AG20443 (cell line): ENCODE measurements around the gene NLRP10.
"Not testable (repeated sequence)": the region's sequence is repeated elsewhere in the genome, so short reads cannot be mapped to it uniquely, and the experiment has no call there.

Experiments used
- DNase-seq: peaks from one replicate; pipeline ENCODE4 v3.0.0; 2012; ENCODE audit warnings: low spot score, mixed read lengths

NLRP10 gene, protein sequence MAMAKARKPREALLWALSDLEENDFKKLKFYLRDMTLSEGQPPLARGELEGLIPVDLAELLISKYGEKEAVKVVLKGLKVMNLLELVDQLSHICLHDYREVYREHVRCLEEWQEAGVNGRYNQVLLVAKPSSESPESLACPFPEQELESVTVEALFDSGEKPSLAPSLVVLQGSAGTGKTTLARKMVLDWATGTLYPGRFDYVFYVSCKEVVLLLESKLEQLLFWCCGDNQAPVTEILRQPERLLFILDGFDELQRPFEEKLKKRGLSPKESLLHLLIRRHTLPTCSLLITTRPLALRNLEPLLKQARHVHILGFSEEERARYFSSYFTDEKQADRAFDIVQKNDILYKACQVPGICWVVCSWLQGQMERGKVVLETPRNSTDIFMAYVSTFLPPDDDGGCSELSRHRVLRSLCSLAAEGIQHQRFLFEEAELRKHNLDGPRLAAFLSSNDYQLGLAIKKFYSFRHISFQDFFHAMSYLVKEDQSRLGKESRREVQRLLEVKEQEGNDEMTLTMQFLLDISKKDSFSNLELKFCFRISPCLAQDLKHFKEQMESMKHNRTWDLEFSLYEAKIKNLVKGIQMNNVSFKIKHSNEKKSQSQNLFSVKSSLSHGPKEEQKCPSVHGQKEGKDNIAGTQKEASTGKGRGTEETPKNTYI

DNA sequence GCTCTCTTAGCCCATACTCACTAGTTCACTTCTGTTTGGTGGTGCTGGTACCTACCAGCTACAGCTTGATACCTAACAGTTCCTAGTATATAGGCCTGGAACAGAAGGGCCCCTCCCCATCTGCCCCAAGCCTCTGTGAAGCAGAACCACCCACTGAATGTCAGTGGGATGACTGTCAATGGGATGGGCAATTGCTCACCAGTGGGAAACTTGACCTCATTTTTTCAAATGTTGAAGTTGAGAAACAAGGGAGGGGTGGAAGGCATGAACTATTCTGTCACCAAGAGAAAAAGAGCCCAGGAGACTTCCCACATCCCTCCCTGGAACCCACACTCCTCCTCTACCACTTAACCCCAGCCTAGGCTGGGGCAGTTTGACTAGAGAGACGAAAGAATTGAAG is at the start of gene NLRP10:
Gene NLRP10, minus strand, starts transcription at position 62 of the 400 bp plus-strand sequence. CDS start 1,952 bp downstream, outside the sequence.
- DNase-seq = peak; percentile 89

DNA sequence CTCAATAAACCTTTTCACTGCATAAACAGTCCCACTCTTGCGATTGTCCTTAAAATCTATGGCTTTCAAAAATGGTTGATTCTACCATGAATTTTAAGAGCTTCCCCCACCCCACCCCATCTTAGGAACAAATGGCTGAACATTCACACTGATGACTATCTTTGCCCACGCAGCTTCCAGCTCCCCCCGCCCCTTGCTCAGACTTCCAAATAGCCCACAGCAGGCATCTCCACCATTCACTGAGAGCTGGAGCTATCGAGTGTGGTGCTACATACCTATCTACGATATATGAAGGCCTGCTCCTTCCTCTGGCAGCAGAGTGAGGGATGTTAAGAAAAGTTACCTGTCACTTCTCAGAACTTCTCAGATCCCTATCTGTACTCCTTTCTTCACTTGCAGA is 48.6 kb upstream of the NLRP10 start:
- no peak for DNase-seq

DNA sequence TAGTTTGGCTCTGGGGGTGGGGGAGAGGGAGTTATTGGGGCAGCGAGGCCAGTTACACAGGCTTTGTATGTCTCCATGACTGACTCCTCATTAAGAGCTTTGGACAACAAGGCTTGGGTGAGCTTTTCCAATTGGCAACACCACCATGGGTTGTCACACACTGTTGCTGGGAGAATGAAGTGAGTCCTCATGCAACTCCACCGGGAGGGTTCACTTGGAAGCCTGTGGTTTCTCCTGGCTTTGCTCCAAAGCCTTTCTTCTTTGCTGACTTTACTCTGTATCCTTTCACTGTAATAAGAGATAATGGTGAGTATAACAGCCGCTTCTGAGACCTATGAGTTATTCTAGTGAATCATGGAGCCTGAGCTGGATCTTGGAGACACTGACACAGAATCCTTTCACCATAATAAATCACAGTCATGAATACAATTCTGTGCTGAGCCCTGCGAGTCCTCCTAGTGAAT is 46.8 kb upstream of the NLRP10 start:
- peak; percentile 72 for DNase-seq

DNA sequence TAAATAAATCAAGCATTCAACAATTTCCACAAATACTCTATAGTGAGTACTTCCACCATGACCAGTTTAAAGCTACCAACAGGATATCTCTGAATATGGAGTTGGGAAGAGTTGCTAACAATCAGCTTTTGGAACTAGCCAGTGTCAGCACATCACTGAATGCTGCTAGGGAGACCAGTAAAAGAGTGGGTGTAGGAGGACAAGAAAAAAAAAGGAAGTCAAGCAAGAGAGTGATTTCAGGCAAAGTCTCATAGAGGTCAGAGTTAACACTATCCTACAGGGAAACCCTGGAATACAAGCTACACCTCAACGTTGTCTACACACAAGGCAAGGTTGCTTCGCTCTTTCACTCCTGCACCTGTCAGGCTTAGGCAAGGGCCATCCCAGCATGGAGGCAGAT is 46.1 kb upstream of the NLRP10 start:
- no peak for DNase-seq

DNA sequence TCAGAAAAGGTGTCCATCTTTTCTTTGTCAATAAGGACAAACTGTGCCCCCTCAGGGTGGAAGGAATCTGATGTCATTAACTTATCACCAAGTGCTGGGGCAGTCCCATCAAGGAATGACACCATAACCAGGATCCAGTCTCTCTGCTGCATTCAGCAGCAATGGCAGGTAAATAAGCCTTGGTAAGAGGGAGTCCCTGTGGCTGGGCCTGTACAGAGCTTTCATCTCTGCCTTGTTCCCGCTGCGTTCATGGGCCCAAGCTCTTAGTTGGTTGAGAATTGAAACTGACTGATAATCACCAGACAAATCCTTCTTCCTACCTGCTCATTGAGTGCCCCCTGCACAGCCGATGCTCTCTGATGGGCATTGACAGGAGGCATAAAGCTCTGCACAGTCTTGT is 44.6 kb upstream of the NLRP10 start:
- DNase-seq = no peak

DNA sequence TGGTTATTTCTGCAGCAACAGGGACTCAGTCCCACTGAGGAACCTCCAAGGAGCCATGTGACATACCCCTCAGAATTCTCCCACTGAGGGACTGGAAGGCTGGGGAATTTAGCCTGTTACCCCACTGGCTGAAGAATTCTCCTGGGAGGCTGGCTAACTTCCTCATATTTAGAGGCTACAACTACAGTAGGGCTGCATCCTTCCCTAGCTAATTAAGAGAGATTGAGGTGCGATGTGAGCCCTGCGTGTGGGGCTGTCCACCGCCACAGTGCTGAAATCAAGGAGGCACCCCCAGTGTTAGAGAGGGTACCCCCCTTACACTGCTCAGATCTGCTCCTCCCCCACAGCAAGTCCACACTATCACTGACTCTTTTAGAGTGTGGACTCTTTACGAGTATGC is 43.0 kb upstream of the NLRP10 start:
- no peak for DNase-seq

DNA sequence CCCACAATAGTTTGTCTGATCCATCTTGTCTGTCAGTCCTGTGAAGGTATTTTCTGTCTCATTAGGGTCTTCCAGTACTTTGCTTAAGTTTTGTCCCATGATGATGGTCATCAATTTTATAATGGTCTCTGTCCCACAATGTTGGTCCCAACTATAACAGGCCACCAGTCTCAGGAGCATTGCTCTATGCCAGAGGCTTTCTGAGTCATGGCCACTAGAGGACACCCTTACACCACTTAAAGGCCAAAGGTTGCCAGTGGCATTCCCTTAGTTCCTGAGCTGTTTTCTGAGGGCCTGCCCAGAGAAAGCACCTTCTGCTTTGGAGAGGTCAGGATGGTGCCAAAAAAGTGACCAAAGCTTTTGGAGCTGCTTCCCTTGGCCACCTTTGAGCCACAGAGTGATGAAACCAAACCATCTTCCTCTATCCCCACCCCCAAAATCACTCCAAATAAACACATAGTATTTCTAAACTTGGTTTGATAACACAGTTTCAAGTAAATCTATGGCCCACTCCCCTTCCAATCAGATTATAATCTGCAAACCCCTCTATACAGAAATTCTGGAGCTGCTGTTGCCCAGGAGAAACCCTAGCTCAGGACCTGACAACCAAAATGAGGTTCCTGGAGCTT is 41.2 kb upstream of the NLRP10 start:
- peak; percentile 84 for DNase-seq

DNA sequence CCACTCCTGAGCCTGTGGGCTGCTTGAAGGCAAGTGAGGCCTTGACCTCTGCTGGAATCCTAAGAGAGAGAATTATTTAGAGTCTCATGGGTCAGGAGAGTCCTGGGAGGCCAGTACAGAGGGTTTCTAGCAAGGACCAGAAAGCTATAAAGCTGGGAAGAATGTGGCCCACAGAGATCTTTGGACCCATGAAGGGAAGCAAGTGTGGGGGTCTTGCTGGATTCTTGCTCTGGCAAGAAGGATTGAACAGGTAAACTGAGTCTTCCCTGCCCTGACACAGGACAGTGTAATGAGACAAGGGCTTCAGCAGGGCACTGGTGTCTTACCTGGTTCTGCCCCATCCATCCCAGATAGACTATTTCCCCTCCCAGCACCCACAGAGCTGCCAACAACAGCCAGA is 40.3 kb upstream of the NLRP10 start:
- no peak for DNase-seq

DNA sequence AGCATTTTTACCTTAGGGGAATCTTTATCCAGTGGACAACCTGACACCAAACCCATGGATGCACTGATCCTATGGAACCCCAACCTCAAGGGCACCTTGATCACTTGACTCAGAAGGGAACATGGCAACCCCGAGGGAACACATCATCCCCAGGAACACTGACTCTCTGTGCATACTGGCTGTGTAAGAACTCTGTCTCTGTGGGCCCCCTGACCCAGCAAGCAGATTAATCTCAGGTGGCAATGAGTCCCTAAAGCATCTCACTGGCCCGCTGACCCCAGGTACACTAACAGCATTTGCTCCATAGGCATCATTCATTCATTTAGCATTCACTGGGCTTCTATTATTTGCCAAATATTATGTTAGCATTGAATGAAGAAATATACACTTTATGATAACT is 38.8 kb upstream of the NLRP10 start:
- no peak for DNase-seq

DNA sequence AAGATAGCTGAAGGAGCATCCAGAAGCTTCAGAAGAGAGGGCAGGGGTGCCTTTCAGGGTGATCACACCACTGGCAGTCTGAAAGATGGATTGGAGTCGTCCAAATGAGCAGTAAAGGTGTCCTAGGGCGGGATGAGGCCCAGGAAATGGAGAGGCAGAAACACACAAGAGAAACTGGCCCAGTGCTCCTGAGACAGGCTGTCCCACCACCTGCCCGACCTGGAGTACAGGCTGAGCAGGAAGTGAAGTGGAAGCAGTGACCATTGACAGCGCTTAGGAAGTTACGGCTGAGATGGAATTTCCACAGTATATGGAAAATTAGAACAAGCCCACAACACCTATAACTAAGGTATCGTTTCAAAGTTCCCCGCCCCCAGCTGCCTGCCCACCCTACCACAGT is 37.9 kb upstream of the NLRP10 start:
- DNase-seq = no peak

DNA sequence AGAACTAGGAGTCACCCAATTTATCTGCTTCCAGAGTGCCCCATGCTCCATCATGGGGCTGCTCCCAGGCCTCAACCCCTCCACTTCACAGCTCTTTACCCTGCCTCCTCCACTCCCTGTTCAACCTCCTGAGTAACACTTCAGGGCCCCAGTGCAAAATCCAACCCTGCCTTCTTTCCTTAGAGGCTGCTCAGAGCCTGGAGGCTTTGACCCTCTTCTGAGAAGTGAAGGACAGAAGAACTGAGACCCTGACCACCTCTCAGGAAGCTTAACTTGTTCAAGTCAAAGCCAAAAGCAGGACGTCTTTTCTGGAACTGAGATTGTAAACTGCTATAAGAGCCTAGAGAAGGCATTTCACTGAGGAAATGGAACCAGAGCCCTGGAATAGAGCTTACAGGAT is 37.4 kb upstream of the NLRP10 start:
- DNase-seq = no peak

DNA sequence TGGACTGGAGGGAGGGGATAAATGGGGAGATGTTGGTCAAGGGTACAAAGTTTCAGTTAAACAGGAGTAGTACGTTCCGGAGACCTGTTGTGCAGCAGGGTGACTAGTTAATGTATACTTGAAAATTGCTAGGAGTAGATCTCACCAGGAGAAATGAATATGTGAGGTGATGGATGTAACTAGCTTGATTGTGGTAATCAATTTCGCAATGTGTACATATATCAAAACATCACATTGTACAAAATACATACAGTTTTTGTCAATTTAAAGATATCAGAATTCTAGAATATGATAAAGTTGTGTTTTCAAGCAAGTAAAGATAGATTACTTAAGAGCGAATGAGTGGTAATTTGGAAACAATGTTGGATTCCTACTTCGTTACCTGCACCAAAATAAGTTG is 35.1 kb upstream of the NLRP10 start:
- no peak for DNase-seq

DNA sequence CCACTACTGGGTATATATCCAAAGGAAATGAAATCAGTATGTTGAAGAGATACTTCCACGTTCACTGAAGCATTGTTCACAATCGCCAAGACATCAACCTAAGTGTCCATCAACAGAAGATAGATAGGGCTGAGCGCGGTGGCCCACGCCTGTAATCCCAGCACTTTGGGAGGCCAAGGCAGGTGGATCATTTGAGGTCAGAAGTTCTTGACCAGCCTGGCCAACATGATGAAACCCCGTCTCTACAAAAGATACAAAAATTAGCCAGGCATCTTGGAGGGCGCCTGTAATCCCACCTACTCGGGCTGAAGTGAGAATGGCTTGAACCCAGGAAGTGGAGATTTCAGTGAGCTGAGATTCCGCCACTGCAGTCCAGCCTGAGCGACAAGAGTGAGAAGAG is 34.5 kb upstream of the NLRP10 start:
- no peak for DNase-seq

DNA sequence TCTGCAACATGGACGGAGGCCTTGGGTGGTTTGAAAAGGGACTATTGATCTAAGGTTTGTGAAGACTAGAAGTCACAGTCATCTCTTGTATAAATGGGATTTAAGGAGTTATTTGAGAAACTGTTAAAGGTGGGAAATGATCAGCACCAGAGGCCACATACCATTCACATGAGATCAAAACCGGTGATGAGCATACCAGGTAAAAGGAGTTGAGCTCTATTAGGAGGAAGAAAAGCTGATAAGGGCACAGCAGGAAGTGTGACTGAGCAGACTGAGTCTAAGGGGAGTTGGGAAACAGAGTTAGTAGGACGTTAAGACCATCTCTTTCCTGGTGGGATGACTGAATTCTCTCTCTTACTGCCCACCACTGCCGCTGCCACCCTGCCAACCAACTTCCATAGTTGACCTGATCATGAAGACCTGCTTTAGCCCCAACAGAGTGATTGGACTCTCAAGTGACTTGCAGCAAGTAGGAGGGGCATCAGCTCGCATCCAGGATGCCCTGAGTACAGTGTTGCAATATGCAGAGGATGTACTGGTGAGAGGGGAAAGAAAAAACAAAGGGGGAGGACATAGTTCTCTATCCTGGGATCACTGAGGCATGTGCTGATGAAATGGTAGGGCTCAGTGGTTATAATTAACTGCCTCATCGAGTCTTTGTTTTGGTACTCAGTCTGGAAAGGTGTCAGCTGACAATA is 29.5 kb upstream of the NLRP10 start:
- DNase-seq = no peak

DNA sequence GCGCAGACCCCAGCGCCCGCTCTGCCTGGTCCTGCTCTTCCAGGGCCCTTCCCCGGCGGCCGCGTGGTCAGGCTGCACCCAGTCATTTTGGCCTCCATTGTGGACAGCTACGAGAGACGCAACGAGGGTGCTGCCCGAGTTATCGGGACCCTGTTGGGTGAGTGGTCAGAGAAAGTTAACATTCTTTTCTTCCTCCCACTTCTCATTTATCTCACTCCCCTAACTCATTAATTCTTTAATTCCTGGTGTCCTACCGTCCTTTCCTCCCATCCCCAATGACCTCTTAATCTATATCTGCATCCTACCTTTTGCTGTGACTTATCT is 22.3 kb upstream of the NLRP10 start:
- DNase-seq = not testable (repeated sequence)

DNA sequence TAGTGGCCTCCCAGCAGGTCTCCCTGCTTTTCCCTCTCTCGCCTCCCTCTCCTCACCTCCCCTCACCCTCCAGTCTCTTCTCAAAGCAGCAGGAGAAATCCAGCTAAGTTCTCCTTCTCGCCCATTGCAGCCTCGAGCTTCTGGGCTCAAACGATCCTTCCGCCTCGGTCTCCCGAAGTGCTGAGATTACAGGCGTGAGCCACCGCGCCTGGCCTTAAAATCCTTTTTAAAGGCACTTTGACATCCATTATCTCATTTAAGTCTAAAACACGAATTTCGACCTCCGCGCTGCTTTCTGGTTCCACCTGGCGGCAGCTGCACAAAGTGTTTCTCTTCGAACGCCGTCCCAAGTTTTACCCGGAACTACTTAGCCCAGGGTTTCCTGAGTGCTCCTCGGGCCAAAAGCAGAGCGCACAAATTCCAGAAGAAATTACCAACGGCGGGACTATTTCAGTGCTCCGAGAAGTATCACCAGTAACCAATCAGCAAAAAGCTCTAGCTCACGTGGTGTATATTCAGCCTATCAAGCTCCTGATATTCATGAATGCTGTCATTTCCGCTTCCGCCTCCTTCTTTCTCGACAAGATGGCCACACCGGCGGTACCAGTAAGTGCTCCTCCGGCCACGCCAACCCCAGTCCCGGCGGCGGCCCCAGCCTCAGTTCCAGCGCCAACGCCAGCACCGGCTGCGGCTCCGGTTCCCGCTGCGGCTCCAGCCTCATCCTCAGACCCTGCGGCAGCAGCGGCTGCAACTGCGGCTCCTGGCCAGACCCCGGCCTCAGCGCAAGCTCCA is 21.7 kb upstream of the NLRP10 start, which contains the start of gene EIF3F:
Gene EIF3F, plus strand, starts transcription at position 570 of the 792 bp plus-strand sequence. Its CDS starts 16 bp downstream, at position 586.
- peak; percentile 93 for DNase-seq

DNA sequence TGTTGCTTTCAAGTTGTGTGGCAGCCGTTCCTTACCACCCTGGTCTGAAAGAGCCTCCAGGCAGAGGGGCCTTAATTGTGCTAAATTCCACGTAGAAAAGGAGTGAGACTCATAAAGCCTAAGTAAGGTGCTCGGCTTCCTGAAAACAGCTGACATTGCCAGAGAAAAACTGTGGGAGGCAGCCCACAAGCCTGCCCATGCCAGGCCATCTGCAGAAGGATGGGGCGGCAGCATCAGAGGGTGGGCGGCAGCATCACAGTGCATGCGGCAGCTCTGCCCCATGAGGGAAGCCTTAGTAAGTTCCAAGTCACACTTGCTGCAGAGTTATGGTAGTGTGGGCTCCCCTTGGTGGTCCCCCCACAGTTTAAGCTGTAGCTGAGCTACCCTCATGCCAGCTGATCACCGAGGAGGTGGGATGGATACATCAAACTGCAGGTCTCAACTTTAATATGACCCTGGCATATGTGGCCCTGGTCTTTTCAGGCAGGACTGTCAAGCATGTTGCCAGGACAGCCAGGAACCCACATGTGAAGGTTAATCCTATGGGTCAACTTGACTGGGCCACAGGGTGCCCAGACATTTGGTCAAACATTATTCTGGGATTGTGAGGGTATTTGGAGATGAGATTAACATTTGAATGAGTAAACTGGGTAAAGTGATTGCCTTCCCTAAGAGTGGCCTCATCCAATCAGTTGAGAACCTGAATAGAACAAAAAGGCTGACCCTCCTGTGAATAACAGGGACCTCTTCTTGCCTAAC is 18.8 kb upstream of the NLRP10 start:
- no peak for DNase-seq

DNA sequence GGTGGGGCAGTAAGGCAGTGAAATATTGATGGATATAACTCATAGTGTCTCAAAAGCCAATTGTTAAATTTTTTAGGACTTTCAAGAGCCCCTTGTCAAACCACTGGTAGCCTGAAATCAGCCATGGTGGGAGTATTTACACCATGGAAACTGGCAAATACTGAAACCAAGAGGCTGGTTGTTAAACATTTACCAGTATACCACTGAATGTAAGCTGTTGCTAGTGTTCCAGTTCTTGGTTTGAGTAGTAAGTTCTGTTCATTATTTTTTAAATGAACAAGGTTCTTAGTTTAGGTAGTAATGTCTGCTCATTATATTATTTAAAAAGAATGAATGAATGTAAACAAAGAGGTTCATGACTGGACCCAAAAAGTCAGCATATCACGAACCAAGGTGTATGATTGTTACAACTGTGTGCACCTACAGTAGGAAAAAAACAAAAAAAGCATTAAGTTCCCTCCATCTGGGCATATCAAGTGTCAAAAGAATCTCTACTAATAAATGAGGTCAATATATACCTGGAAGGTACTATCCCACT is 17.4 kb upstream of the NLRP10 start:
- DNase-seq = no peak

DNA sequence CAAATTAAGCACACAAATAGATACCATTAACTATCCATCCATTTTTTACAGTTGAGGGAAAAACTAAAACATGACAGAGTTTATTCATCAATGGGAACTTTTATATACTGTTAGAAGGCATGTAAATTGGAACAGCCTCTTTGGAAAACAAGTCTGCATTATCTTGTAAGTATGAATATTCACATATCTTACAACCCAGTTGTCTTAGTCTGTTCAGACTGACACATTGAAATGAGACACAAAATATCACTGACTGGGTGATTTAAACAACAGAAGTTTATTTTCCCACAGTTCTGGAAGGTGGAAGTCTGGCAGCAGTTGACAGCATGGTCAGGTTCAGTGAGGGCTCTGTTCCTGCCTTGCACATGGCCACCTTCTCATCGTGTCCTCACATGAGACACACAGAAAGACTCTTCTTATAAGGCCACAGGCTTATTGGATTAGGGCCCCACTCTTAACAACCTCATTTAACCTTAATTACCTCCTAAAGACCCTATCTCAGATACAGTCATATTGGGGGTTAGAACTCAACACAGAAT is 16.4 kb upstream of the NLRP10 start:
- DNase-seq = no peak

DNA sequence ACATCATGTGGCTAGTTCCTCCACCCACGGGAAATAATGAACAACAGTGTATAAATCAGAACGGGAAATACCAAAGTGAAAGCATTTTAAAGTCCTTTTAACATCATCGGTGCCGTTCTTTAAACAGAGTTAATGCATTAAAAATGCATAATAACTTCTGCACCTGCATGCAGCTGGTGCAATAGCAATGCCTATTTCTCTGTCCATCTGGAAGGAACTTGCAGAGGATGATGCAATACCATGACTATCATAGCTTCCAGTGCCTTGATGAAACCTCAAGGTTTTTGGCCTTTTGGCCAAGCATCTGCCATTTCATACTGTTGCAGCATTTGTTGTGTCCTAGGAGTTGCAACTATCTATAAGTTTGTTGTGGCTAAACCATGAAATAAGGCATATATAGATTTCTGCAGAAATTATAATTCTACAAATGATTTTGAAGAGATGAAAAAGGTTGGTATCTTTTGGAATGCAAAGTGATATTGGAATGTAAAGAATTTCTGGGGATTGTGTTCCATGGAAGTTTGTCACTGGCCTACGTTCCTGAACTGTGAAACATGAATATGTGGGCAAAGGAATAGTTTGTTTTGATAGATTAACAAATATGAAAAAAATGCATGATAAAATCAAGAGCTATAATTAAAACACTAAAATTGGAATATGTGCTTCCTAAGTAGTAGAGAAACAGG is 12.1 kb upstream of the NLRP10 start:
- DNase-seq = peak; percentile 58
